Erythroblast (primary cell): ENCODE measurements around the gene ELOF1.
"Not testable (repeated sequence)": the region's sequence is repeated elsewhere in the genome, so short reads cannot be mapped to it uniquely, and the experiment has no call there.

Experiments used
- GATA1 ChIP-seq: IDR thresholded peaks from 2 replicates; pipeline ENCODE4 v1.6.1; 2011; ENCODE audit warnings: low read depth, mild to moderate bottlenecking, control low read depth, low read length, moderate library complexity
- POLR2A ChIP-seq: IDR thresholded peaks from 2 replicates; pipeline ENCODE4 v1.6.1; 2011; ENCODE audit warnings: mild to moderate bottlenecking, low read length

DNA sequence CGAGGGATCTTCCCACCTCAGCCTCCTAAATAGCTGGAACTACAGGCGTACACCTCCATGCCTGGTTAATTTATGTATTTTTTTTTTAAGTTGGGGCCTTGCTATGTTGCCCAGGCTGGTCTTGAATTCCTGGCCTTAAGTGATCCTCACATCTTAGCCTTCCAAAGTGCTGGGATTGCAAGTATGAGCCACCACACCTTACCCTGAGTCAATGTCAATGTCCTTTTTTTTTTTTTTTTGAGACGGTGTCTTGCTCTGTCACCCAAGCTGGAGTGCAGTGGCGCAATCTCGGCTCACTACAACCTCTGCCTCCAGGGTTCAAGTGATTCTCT is 6.6 kb upstream of the ELOF1 start:
- not testable (repeated sequence) for TF ChIP-seq POLR2A, GATA1
